ENCODE measurements around the gene PDE10A. TPM values are rescaled to one million over a fixed set of nuclear protein-coding genes. Genes with fewer than 3 reads are reported as not detected.

PDE10A gene
- total and polyA plus RNA-seq, 2 of the 8 experiments (the other 6 are each of a cell fraction or from before 2014, with no cell fraction given): 1.1 to 2.4 TPM

GRCh38 chr6:165626711-165627110, 36.3 kb downstream of the PDE10A start:
- FAIRE-seq (no peak), DNase-seq (ENCODE audit: low read depth in 1 of 2, low spot score in 2 of 2) (no peak)
- no peak overlapping the region for H2BK5ac ChIP-seq (ENCODE audit: low read depth, low read length)
- no peak overlapping the region for H3K4me2 ChIP-seq (ENCODE audit: insufficient read depth in 1 of 2, low read depth in 2 of 2, low read length in 2 of 2)
- ChIA-PET CTCF (ENCODE audit: partially characterized antibody) (no interaction called here), POLR2A (ENCODE audit: partially characterized antibody) (no interaction called here)
- no peak overlapping the region for H2BK120ac ChIP-seq (replicated peaks; ENCODE audit: low read depth, low read length)
- H3K9ac ChIP-seq (replicated peaks in 1 of 4; ENCODE audit: extremely low read depth in 1 of 4, low read depth in 3 of 4, low read length in 3 of 4): no peak overlapping the region
- H3K4me3 ChIP-seq (ENCODE audit: extremely low read depth in 1 of 4, insufficient read depth in 2 of 4, low read depth in 3 of 4, low read length in 4 of 4): no peak overlapping the region
- H2AK5ac ChIP-seq (ENCODE audit: low read depth, low read length): no peak overlapping the region
- H3K56ac ChIP-seq (replicated peaks; ENCODE audit: insufficient read length, low read depth, low read length): no peak overlapping the region
- H3K79me1 ChIP-seq (ENCODE audit: low read depth, low read length): no peaks in the 10 kb centered on the region
- no peak overlapping the region for H4K91ac ChIP-seq (replicated peaks; ENCODE audit: insufficient read length, low read length)
- no peak overlapping the region for H3K14ac ChIP-seq (ENCODE audit: insufficient read length)
- H3K18ac ChIP-seq (ENCODE audit: extremely low read depth, low read length): no peak overlapping the region
- H3K79me2 ChIP-seq (ENCODE audit: control insufficient read depth in 1 of 2, insufficient read depth in 2 of 2, low read length in 2 of 2): no peaks in the 10 kb centered on the region
- H4K20me1 ChIP-seq (replicated peaks in 1 of 2; ENCODE audit: control insufficient read depth in 1 of 2, insufficient read depth in 2 of 2, low read length in 2 of 2): peaks cover 0 to 2% of the 10 kb centered on the region in 2 experiments
- no peaks in the 10 kb centered on the region for H3K23me2 ChIP-seq (ENCODE audit: low read depth, low read length)
- no peaks in the 10 kb centered on the region for H3K9me3 ChIP-seq (ENCODE audit: insufficient read depth in 2 of 2, low read depth in 1 of 2, low read length in 1 of 2)
- peaks cover 0 to 4% (median 0%) of the 10 kb centered on the region in 4 experiments; a peak in 1 of 7 replicates for H3K4me1 ChIP-seq (replicated peaks in 1 of 4; ENCODE audit: control insufficient read depth in 3 of 4, insufficient read depth in 4 of 4, low read length in 3 of 4)
- no peak overlapping the region for H4K5ac ChIP-seq (ENCODE audit: insufficient read length, low read depth, low read length)
- H4K8ac ChIP-seq (ENCODE audit: extremely low read depth, insufficient read depth, low read length): no peak overlapping the region
- H3K4ac ChIP-seq (replicated peaks; ENCODE audit: insufficient read length, low read depth, low read length): no peak overlapping the region
- H3K23ac ChIP-seq (ENCODE audit: insufficient read length): no peak overlapping the region
- TF ChIP-seq ASH2L (IDR thresholded peaks at IDR 0.05; ENCODE audit: low read length) (no peak), ATF2 (IDR thresholded peaks at IDR 0.05; ENCODE audit: low read length) (no peak), RFX5 (IDR thresholded peaks at IDR 0.05; ENCODE audit: borderline replicate concordance, low read depth, low read length) (no peak), RAD21 (IDR thresholded peaks at IDR 0.05 in 1 of 2, conservative IDR thresholded peaks at IDR 0.05 in 1 of 2; ENCODE audit: low read depth in 2 of 2, low read length in 2 of 2) (no peak), CBX8 (IDR thresholded peaks at IDR 0.05; ENCODE audit: borderline replicate concordance, low read depth, low read length) (no peak), KDM1A (IDR thresholded peaks at IDR 0.05; ENCODE audit: borderline replicate concordance, low read length) (no peak), RXRA (IDR thresholded peaks at IDR 0.05; ENCODE audit: insufficient read depth, low read depth, low read length) (no peak), YY1 (IDR thresholded peaks at IDR 0.05; ENCODE audit: low read depth, low read length) (no peak), SIN3A (conservative IDR thresholded peaks at IDR 0.05 in 1 of 2, IDR thresholded peaks at IDR 0.05 in 1 of 2; ENCODE audit: low read depth in 1 of 2, low read length in 2 of 2) (no peak)
- H2BK12ac ChIP-seq (ENCODE audit: low read depth, low read length): no peak overlapping the region
- no peak overlapping the region for H3K27ac ChIP-seq (ENCODE audit: low read depth, low read length)
- H2BK20ac ChIP-seq (ENCODE audit: low read length): no peak overlapping the region
- no peaks in the 10 kb centered on the region for H3K27me3 ChIP-seq (replicated peaks in 1 of 4; ENCODE audit: control insufficient read depth in 3 of 4, extremely low read depth in 1 of 4, insufficient read depth in 3 of 4, low read length in 3 of 4)
- no peak overlapping the region for H2AFZ ChIP-seq (ENCODE audit: low read length)
- WGBS, 2 experiments (ENCODE audit: extremely low coverage in 1 of 2, insufficient coverage in 1 of 2, insufficient read length in 1 of 2, insufficient replicate concordance in 2 of 2, low coverage in 1 of 2, low lambda C conversion rate in 2 of 2, missing lambda C conversion rate in 1 of 2): 78% methylated on average over 1 of the region's 6 CpGs; no CpG with 5 or more reads in 1 of the 2 experiments
- H2BK15ac ChIP-seq (ENCODE audit: low read length): no peak overlapping the region
- no peaks in the 10 kb centered on the region for H3K36me3 ChIP-seq (ENCODE audit: control insufficient read depth in 2 of 4, insufficient read depth in 4 of 4, low read length in 3 of 4)
